ENCODE data around the gene PTPN20.
"Not testable (repeated sequence)": the region's sequence is repeated elsewhere in the genome, so short reads cannot be mapped to it uniquely, and the experiment has no call there.

DNA sequence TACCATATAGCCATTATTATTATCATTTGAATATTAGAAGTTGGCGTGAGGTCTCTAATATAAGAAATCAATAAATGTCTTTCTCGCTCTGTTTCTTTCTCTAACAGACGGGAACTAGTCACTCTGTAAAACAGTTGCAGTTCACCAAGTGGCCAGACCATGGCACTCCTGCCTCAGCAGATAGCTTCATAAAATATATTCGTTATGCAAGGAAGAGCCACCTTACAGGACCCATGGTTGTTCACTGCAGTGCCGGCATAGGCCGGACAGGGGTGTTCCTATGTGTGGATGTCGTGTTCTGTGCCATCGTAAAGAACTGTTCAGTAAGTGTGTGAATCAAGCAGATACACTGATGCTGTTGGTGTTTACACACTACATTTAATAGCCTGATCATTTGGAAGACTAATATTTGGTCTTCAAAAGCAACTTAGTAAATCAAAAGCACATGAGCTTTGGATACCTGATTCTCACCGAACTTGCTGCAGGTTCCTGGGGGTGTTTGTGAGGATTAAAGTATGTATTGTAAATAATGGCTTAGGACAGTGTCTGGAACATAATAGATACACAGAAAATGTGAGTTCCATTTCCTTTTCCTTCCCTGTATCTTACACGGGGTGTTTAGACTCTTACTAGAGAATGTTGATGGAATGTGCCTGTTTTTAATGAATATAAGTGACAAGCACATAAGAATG, 76.2 kb downstream of the PTPN20 start:
- TF ChIP-seq, protein P1, sequence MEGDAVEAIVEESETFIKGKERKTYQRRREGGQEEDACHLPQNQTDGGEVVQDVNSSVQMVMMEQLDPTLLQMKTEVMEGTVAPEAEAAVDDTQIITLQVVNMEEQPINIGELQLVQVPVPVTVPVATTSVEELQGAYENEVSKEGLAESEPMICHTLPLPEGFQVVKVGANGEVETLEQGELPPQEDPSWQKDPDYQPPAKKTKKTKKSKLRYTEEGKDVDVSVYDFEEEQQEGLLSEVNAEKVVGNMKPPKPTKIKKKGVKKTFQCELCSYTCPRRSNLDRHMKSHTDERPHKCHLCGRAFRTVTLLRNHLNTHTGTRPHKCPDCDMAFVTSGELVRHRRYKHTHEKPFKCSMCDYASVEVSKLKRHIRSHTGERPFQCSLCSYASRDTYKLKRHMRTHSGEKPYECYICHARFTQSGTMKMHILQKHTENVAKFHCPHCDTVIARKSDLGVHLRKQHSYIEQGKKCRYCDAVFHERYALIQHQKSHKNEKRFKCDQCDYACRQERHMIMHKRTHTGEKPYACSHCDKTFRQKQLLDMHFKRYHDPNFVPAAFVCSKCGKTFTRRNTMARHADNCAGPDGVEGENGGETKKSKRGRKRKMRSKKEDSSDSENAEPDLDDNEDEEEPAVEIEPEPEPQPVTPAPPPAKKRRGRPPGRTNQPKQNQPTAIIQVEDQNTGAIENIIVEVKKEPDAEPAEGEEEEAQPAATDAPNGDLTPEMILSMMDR (conservative IDR thresholded peaks at IDR 0.05; ENCODE audit: low read depth, low read length): not testable (repeated sequence)
- not testable (repeated sequence) for TF ChIP-seq BHLHE40 (IDR thresholded peaks at IDR 0.05; ENCODE audit: low read depth, low read length); SMC3 (IDR thresholded peaks at IDR 0.05; ENCODE audit: low read depth, low read length); POLR2A (IDR thresholded peaks at IDR 0.05; ENCODE audit: low read depth, low read length); MAFK (IDR thresholded peaks at IDR 0.05; ENCODE audit: low read depth, low read length); CHD1 (IDR thresholded peaks at IDR 0.05; ENCODE audit: low read depth, low read length); MXI1 (IDR thresholded peaks at IDR 0.05; ENCODE audit: borderline replicate concordance, low read depth, low read length); RAD21 (IDR thresholded peaks at IDR 0.05; ENCODE audit: low read length); RCOR1 (IDR thresholded peaks at IDR 0.05; ENCODE audit: insufficient replicate concordance, low read length); ELK1 (IDR thresholded peaks at IDR 0.05; ENCODE audit: borderline replicate concordance, low read depth, low read length)
- TF ChIP-seq, protein P2, sequence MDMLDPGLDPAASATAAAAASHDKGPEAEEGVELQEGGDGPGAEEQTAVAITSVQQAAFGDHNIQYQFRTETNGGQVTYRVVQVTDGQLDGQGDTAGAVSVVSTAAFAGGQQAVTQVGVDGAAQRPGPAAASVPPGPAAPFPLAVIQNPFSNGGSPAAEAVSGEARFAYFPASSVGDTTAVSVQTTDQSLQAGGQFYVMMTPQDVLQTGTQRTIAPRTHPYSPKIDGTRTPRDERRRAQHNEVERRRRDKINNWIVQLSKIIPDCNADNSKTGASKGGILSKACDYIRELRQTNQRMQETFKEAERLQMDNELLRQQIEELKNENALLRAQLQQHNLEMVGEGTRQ (IDR thresholded peaks at IDR 0.05; ENCODE audit: low read depth, low read length): not testable (repeated sequence)

Data from IMR-90 (cell line).